GM15510 (cell line): Measurements from ENCODE around the gene TNFAIP3.

ENCODE experiments used
- POLR2A ChIP-seq: IDR thresholded peaks from 3 replicates; pipeline ENCODE4 v1.6.1; 2011; ENCODE audit warnings: borderline replicate concordance; ENCODE audit not compliant: insufficient read length; ENCODE audit errors: extremely low read depth

The TNFAIP3 gene

DNA sequence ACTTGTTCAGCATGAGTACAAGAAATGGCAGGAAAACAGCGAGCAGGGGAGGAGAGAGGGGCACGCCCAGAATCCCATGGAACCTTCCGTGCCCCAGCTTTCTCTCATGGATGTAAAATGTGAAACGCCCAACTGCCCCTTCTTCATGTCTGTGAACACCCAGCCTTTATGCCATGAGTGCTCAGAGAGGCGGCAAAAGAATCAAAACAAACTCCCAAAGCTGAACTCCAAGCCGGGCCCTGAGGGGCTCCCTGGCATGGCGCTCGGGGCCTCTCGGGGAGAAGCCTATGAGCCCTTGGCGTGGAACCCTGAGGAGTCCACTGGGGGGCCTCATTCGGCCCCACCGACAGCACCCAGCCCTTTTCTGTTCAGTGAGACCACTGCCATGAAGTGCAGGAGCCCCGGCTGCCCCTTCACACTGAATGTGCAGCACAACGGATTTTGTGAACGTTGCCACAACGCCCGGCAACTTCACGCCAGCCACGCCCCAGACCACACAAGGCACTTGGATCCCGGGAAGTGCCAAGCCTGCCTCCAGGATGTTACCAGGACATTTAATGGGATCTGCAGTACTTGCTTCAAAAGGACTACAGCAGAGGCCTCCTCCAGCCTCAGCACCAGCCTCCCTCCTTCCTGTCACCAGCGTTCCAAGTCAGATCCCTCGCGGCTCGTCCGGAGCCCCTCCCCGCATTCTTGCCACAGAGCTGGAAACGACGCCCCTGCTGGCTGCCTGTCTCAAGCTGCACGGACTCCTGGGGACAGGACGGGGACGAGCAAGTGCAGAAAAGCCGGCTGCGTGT is 11.6 kb downstream of the TNFAIP3 start:
- no peak for TF ChIP-seq POLR2A

DNA sequence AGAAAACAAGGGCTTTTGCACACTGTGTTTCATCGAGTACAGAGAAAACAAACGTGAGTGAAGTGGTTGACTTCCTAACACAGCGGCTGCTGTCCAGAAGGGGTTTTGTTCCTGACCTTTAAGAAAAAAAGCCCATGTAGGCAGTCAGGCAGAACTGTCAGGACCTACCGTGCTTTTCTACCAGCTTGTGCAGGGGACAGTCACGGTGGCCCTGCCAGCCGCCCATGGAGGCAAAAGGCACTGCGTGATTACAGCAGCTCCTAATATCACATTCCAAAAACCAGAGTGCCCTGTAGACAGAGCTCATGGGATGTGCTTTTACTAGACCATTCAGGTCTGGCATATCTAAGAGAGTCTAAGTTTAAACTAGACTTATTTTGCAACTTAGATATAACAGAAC is 12.2 kb downstream of the TNFAIP3 start:
- TF ChIP-seq POLR2A, result no peak

DNA sequence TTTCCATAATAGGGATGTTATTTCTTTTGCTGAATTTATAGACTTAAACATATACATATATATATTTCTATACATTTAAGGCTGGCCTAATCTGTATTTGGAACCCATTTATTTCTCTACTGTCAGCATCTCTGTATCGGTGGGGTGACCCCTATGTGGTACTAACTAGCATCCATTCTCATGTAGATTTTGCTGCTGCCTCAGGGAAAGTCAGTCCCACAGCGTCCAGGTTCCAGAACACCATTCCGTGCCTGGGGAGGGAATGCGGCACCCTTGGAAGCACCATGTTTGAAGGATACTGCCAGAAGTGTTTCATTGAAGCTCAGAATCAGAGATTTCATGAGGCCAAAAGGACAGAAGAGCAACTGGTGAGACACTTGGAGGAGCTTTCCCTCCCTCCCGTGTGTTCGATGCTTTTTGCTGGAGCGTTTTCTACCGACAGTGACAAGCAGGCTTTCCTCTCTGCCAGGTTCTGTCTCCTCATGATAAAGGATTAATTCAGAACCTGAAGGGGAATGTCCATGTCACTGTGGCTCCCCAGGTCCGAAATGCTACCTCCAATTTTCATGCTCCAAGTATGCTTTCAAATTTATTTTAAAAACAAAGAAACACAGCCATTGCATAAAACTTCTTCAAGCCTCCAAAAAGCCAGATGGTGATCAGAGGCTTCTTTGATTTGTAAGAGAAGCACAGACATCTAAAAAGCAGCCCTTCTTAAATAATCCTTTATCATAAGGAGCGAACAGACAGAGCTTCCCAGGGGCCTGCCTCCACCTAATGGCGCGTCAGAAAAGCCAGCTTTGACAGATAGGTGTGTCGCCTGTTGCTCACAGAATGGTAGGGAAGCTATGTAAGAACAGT is 13.1 kb downstream of the TNFAIP3 start:
- TF ChIP-seq POLR2A, result no peak

DNA sequence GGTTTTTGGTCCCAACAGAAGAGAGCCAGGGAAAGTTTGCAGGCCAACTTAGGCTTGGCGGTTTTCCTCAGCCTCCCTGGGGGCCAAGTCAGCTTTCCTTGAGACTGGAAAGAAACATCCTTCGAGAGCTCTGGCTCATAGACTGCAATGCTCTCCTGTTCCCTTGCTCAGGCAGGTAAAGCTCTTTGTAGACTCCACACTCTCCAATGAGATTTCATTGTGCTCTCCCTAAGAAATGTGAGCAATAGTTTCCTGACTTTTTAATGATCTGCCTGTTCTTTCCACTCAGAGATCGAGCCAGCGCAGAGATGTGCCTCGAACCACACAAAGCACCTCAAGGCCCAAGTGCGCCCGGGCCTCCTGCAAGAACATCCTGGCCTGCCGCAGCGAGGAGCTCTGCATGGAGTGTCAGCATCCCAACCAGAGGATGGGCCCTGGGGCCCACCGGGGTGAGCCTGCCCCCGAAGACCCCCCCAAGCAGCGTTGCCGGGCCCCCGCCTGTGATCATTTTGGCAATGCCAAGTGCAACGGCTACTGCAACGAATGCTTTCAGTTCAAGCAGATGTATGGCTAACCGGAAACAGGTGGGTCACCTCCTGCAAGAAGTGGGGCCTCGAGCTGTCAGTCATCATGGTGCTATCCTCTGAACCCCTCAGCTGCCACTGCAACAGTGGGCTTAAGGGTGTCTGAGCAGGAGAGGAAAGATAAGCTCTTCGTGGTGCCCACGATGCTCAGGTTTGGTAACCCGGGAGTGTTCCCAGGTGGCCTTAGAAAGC is 13.9 kb downstream of the TNFAIP3 start:
- no peak for TF ChIP-seq POLR2A

DNA sequence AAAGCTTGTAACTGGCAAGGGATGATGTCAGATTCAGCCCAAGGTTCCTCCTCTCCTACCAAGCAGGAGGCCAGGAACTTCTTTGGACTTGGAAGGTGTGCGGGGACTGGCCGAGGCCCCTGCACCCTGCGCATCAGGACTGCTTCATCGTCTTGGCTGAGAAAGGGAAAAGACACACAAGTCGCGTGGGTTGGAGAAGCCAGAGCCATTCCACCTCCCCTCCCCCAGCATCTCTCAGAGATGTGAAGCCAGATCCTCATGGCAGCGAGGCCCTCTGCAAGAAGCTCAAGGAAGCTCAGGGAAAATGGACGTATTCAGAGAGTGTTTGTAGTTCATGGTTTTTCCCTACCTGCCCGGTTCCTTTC is 14.4 kb downstream of the TNFAIP3 start:
- no peak for TF ChIP-seq POLR2A

DNA sequence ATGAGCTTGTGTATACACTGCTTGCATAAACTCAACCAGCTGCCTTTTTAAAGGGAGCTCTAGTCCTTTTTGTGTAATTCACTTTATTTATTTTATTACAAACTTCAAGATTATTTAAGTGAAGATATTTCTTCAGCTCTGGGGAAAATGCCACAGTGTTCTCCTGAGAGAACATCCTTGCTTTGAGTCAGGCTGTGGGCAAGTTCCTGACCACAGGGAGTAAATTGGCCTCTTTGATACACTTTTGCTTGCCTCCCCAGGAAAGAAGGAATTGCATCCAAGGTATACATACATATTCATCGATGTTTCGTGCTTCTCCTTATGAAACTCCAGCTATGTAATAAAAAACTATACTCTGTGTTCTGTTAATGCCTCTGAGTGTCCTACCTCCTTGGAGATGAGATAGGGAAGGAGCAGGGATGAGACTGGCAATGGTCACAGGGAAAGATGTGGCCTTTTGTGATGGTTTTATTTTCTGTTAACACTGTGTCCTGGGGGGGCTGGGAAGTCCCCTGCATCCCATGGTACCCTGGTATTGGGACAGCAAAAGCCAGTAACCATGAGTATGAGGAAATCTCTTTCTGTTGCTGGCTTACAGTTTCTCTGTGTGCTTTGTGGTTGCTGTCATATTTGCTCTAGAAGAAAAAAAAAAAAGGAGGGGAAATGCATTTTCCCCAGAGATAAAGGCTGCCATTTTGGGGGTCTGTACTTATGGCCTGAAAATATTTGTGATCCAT is 15.3 kb downstream of the TNFAIP3 start:
- TF ChIP-seq POLR2A, result no peak

DNA sequence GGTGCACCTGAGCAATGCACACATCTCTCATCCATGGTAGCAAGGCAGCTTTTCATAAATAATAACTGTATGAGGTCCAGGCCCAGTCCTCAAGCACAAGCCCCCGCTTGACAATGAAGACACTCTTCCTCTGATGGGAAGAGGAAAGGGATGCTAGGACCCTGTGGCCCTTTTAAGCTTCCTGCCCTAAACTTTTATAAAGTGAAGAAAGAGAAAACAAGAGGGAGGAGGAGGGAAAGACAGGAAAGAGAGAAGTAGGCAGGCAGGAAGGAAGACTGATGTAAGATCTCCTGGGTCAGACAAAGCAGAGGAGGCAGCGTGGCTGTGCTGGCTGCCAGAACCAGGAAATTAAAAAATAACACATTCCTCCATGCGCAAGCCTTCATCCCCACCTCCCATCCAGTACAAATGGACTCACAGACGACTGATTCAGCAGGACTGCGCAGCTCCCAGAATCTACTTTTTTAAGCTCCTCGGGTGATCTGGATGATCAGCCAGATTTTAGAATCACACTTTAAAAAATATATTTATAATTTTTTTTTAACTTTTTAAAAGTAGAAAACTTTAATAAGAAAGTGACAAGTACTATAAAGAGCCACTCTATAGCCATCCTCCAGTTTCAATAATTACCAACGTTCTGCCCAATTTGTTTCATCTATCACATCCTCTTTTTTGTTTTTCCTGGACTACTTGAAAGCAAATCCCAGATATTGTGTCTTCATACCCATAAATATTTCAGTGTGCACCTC is 16.5 kb downstream of the TNFAIP3 start:
- peak; percentile 47 for TF ChIP-seq POLR2A

DNA sequence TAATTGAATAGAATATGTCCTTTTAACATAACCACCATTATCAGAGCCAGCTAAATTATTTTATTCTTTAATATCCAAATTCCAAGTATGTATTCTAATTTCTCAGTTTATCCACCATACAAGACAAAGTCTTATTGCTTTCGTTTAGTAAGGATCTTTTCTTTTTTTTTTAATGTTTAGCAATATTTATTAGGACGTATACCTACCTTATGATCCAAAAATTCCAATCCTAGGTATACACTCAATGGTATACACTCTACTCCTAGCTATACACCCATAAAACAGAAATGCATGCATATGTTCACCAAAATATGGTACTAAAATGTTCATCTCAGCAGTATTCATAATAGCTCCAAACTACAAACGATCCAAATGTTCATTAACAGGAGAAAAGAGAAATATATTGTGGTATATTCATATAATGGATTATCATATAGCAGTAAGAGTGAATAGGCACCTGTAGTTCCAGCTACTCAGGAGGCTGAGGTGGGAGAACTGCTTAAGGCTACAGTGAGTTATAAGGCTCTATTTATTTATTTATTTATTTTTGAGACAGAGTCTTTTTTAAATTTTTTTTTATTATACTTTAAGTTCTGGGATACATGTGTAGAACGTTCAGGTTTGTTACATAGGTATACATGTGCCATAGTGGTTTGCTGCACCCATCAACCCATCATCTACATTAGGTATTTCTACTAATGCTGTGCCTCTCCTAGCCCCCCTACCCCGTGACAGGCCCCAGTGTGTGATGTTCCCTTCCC is 17.3 kb downstream of the TNFAIP3 start:
- no peak for TF ChIP-seq POLR2A

DNA sequence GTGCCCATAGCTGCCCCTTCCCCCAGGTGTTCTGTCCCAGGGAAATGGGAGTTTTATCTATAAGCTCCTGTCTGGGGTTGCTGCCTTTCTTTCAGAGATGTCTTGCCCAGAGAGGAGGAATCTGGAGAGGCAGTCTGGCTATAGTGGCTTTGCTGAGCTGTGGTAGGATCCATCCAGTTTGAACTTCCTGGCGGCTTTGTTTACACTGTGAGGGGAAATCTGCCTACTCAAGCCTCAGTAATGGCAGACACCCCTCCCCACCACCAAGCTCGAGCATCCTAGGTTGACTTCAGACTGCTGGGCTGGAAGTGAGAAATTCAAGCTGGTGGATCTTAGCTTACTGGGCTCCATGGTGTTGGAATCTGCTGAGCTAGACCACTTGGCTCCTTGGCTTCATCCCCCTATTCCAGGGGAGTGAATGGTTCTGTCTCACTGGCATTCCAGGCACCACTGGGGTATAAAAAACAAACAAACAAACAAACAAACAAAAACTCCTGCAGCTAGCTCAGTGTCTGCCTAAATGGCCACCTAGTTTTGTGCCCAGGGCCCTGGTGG is 24.0 kb downstream of the TNFAIP3 start:
- no peak for TF ChIP-seq POLR2A

DNA sequence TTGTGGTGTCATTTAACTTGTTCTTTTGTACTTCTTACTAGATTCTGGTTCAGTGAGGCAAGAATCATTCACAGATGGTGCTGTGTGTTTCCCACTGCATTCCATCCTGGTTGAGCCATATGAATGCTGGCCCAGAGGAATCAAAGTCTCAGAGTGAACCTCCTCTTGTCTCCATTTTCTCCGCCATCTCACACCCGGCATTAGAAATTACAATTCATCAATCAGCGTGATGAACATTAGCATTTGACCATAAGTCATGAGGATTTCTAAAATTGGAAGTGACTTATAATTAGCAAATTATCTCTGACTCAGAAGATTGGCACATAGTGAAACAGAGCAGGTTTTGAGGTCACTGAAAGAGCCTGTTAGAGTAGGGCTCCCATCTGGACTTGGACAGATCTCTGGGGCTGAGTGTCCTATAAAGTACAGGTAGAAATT is 25.2 kb downstream of the TNFAIP3 start:
- TF ChIP-seq POLR2A, result no peak

DNA sequence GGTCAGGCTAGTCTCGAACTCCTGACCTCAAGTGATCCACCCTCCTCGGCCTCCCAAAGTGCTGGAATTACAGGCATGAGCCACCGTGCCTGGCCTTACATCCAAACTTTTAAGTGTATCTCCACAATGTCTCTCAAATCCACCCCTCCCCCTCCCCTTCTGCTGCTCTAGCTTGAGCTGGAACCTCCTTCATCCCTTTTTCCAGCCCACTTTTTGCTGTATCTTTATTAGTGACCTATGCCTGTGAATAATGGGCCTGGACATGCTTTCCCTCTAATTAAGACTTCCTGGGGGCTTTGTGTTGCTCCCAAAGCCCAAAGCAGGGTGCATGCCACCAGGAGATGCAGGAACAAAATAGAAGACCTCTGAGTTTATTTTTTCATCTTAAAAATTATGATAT is 26.1 kb downstream of the TNFAIP3 start:
- no peak for TF ChIP-seq POLR2A

DNA sequence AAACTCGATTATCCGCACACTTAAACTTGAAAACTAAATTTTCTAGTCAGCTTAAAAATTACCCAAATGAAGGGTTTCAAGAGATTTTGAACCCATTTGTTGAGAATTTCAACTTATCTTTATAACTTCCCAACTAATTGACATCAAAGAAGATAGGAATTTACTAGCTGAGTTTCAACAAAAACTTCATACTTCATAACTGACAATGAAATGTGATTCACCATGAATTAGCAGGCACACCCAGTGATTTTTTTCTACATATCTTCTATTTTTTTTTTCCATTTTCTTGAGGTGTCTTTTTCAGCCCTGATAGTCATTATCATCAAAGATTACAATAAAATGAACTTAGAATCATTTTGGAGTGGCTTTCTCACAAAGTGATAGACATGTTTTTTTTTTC is 26.7 kb downstream of the TNFAIP3 start:
- TF ChIP-seq POLR2A, result no peak
